HG03520 (cell line): Measurements from ENCODE around the gene CUTC.

Source experiments
- ATAC-seq: cut with Tn5 transposase; IDR thresholded peaks from one replicate; pipeline ENCODE4 v1.9.1; 2021; ENCODE audit warnings: mild to moderate bottlenecking, moderate library complexity; ENCODE audit not compliant: unreplicated experiment

Gene CUTC

DNA sequence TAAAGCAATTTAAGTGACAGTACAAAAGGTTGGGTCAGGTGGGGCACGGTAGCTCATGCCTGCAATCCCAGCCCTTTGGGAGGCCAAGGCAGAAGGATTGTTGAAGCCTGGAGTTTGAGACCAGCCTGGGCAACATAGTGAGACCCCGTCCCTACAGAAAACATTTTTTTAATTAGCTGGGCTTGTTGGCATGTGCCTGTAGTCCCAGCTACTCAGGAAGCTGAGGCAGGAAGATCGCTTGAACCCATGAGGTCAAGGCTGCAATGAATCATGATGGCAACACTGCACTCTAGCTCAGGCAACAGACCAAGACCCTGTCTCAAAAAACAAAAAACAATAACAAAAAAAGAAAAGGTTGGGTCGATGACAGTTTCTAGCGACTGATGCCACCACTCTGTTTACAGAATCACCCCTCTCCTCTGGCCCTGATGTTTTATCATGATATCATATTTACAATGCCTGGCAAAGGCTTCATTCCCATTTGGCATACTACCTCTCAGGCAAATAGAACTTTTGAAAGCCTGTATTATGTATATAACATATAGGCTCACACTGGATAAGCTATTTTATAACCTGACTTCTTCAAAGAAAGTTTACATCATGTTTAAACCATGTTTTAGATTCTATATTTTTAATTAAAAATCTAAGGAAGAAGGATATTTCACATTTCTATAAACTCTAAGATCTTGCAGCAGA is 49.8 kb downstream of the CUTC start:
- ATAC-seq, result no peak

GRCh38 chr10:99782447-99783286 is 50.6 kb downstream of the CUTC start, which contains the start of gene ABCC2:
ABCC2 (plus strand) TSS chr10:99782640; CDS start chr10:99782845, 205 bp downstream.
- ATAC-seq, result no peak

DNA sequence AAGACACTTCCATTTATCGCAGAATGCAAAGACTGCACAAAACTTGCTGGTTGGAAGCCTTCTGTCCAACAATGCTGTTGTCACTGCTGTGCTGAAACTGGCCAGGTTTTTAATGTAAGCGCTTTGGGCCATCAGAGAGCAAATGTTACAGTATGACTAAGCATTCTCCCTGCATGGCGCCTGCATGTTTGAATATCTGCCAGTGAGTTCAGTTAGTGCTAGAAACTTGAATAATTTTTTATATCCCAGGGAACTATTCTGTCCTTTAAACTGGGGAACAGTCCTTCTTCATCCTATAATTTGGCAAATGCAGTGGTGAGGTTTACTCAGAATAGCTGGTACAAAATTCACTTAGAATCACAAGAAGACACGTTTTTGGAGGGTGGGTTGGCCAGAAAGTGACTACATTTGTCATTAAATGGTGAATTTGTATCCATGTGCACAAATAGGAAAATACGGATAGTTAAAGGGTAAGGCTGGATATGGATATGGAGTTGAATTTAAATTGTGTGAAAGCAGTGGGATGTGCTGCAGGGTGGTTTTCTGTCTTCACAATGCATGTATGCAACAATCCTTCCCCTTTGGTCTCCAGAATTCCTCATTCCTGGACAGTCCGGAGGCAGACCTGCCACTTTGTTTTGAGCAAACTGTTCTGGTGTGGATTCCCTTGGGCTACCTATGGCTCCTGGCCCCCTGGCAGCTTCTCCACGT is 52.1 kb downstream of the CUTC start:
- no peak for ATAC-seq

DNA sequence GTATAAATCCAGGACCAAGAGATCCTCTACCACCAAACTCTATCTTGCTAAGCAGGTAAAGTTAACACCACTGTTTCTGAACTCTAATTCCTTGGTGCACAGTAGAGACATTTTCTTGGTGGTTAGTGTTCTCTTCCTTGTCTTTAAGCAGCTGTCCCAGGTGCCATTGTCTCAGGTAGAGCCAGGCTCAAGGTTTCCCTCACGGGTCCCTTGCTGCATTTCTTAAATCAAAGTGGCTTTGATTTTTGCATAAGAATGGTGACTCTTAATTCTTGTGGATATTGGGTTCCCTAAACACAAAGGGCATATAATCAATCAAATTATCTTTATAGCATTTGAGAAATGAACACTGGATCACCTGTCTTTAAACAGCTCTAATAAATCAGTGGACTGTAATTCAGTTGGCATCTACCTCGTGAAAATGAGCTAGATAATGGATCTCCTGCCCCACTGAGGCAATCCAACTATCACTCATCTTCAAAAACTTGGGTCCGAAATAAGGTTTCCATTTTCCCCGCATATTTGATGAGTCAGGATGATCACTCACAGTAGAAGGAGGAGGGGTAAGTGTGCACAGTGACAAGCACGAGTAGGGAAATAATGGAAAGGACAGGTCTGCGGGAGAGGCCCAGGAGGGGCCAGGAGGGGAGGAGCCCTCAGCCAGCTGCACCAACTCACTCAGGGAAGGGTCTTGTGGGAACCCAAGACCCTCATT is 52.9 kb downstream of the CUTC start:
- ATAC-seq, result no peak

- ATAC-seq, result no peak
These were observed 53.6 kb downstream of the CUTC start for GRCh38 chr10:99785646-99786045.

DNA sequence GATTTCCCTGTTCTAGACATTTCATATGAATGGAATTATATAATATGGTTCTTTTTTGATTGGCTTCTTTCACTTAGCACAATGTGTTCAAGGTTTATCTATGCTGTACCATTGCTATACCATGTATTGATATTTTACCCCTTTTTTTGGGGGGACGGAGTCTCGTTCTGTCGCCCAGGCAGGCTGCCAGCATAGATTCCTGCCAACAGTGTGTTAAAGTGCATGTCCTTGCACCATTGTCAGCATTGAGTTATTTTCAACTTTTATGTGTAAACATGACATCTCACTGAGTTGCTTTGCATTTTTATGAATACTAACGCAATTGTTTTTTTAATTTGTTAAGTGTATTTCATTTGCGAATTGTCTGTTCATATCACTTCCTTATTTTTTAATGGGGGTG is 55.3 kb downstream of the CUTC start:
- ATAC-seq, result no peak

DNA sequence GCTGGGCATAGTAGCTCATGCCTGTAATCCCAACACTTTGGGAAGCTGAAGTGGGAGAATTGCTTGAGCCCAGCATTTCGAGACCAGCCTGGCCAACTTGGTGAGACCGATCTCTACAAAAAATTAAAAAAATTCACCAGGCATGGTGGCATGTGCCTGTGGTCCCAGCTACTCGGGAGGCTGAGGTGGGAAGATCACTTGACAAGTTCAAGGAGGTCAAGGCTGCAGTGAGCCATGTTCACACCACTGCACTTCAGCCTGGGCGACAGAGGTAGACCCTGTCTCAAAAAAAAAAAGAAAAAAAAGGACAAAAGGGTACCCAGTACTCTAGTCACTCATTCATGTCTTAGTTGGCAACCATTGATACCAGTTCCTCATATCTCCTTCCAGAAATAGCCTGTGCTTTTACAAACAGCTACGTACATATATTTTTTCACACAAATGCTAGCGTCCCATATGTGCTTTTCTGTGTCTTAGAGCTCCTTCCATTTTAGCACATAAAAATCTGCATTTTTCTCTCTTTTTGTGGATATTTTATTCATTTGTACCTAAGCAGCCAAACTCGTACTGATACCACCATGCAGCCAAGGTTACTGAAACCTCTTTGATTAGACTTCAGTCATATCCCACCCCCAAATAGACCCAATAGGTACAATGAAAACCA is 55.9 kb downstream of the CUTC start:
- no peak for ATAC-seq

DNA sequence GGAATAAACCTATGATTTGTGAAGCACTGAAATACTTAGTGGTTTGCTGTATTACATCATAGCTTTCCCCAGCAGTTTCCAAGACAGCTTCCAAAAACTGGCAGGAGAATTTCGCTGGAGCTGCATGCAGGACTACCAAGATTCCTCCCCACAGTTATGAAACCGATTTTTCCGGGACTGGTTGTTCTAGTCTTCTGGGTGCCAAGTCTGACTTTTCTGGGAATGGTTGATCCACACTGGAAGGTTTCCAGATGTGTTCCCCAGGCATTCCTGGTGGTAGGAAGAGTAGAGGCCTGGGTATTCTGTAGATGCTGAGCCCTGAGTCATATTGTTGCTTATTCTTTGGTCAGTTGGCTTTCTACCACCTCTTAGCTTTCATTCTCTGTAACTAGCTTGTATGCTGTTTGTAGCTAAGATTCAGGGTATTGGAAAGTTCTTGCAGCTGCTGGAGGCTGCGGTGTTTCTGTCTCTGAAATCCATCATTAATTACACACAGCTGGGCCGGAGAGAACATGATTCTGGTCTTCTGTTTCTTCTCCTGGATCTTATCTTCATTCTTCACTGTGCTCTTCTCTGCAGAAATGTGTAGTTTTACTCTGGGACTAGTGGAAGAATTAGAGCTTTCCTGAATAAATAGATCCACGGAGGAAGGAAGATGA is 56.7 kb downstream of the CUTC start:
- no peak for ATAC-seq

GRCh38 chr10:99791831-99792230 is 59.8 kb downstream of the CUTC start:
- no peak for ATAC-seq

- ATAC-seq, result no peak
These were observed 61.8 kb downstream of the CUTC start for GRCh38 chr10:99793819-99794218.

- ATAC-seq, result no peak
These were observed 64.9 kb downstream of the CUTC start for GRCh38 chr10:99796928-99797327.

DNA sequence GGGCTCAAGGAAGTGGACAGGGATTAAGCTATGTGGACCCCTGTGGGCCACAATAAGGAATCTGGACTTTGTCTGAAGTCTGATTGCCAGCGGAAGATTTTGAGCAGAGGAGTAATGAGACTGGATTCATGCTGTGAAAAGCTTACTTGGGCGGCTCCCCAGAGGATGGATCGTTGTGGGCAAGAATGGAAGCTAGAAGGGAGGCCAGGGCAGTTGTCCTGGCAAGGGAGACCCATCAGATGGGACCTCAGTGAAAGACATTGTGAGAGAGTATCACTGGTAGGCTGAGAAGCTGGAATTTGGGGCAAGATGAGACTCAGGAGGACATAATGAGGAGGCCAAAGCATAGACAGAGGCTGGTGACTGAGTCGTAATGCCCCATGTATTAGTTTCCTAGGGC is 66.0 kb downstream of the CUTC start:
- ATAC-seq, result no peak

DNA sequence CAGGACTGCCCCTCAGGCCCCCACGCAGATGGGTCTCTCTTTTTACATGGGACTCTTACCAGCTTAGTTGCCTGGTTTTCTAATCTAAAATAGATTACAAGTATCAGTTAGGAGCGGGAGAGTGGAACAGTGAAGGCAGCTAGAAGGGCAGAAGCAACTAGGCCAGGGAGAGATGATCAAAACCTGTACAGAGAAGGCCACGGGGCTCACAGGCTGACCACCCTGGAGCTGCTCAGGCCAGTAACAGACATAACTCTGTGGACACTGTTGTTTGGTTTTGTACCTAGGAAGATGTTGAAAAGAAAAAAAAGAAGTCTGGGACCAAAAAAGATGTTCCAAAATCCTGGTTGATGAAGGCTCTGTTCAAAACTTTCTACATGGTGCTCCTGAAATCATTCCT is 66.9 kb downstream of the CUTC start:
- no peak for ATAC-seq

DNA sequence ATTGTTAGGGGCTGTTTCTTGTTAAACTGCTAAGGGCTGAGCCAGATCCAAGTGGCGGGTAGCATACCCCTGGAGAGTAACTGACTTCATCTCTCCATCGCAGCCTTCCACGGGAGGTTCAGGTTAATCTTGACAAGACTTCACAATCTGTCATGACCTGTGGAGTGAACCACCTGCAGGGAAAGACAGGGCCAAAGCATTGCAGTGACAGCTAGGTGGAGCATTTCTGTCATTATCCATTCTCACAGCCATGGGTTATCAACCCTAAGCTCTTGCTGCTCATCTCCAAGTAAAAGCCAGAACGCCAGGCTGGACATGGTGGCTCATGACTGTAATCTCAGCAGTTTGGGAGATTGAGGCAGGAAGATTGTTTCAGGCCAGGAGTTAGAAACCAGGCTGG is 67.6 kb downstream of the CUTC start:
- no peak for ATAC-seq

DNA sequence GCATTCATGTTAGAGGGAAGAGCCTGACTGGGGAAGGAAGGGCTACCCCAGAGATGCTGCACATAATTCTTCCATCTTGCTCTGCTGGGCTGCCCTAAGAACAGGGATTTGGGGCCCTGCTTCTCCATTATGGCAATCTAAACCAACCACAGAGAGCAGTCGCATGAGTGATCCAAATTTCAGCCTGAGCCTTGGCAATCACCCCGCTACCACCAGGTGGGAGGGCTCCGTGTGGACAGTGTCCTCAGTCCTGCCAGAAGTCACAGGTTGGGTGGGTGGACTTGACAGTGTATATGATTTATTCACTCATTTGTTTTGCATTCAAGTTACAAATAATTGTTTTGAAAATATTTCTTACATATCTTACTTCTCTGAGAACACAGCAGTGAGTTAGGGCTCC is 72.4 kb downstream of the CUTC start:
- ATAC-seq, result no peak

DNA sequence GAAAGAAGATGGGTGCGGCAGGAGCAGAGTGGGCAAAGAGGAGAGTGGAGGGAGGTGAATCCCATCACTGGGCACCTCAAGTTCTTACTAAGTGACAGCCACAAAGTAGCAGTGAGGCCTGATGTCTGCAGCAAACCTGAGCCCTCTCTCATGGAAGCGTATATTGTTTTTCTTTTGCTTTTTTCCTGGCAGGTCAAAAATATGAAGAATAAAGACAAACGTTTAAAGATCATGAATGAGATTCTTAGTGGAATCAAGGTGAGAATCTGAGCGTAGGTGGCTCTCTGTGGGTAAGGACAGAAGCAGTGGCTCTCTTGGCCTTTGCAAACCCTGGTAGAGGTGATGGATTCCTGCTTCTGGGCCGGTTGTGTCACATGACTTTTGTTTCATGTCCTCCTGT is 73.2 kb downstream of the CUTC start:
- no peak for ATAC-seq
